Endodermal cell (in vitro differentiated cells): ENCODE data around the gene CUL4A. TPM values are rescaled to one million over a fixed set of nuclear protein-coding genes. Genes with fewer than 3 reads are reported as not detected.
A peak's percentile ranks its signal among the peaks of the same experiment; 100 is the strongest.

ENCODE experiments used
- DNase-seq: peaks from one replicate; pipeline ENCODE4 v3.0.0-alpha.2; 2017
- H3K27ac ChIP-seq: 2 replicates; pipeline ENCODE4 v1.5.1; 2013; ENCODE audit warnings: mild to moderate bottlenecking, low read depth, low read length, moderate library complexity
- H3K27me3 ChIP-seq: 2 replicates; pipeline ENCODE4 v1.6.1; 2013; ENCODE audit warnings: mild to moderate bottlenecking, low read length, moderate library complexity; ENCODE audit not compliant: insufficient read depth, control insufficient read depth, poor library complexity, severe bottlenecking
- H3K36me3 ChIP-seq: 2 replicates; pipeline ENCODE4 v1.7.0; 2013; ENCODE audit warnings: mild to moderate bottlenecking, low read length, moderate library complexity; ENCODE audit not compliant: control insufficient read depth, insufficient read depth
- H3K4me1 ChIP-seq: one replicate; pipeline ENCODE4 v1.7.0; 2013; ENCODE audit warnings: low read length; ENCODE audit not compliant: control insufficient read depth, insufficient read depth
- H3K4me3 ChIP-seq: 2 replicates; pipeline ENCODE4 v1.5.1; 2013; ENCODE audit warnings: mild to moderate bottlenecking, low read length, moderate library complexity
- H3K9ac ChIP-seq: 2 replicates; pipeline ENCODE4 v1.6.1; 2013; ENCODE audit warnings: mild to moderate bottlenecking, low read length, moderate library complexity; ENCODE audit not compliant: poor library complexity, severe bottlenecking; ENCODE audit errors: extremely low read depth
- H3K9me3 ChIP-seq: 2 replicates; pipeline ENCODE4 v1.6.1; 2013; ENCODE audit warnings: mild to moderate bottlenecking, low read length, moderate library complexity; ENCODE audit not compliant: control insufficient read depth
- H3K27ac Mint-ChIP-seq: 2 replicates; pipeline ENCODE4 v1.8.0; 2020; ENCODE audit warnings: mixed read lengths
- H3K27me3 Mint-ChIP-seq: 2 replicates; pipeline ENCODE4 v1.8.0; 2021; ENCODE audit warnings: mild to moderate bottlenecking, mixed read lengths; ENCODE audit not compliant: insufficient read depth
- H3K36me3 Mint-ChIP-seq: 2 replicates; pipeline ENCODE4 v1.8.0; 2020; ENCODE audit warnings: low read depth, mixed read lengths
- H3K4me1 Mint-ChIP-seq: 2 replicates; pipeline ENCODE4 v1.8.0; 2020; ENCODE audit warnings: mixed read lengths
- H3K4me3 Mint-ChIP-seq: 2 replicates; pipeline ENCODE4 v1.8.0; 2020; ENCODE audit warnings: mild to moderate bottlenecking, moderate library complexity, mixed read lengths
- H3K9me3 Mint-ChIP-seq: 2 replicates; pipeline ENCODE4 v1.8.0; 2020; ENCODE audit warnings: mild to moderate bottlenecking, mixed read lengths
- WGBS, 2 experiments: methylation state at CpG; one replicate each; pipeline versions ENCODE4 v1.1.5 to v1.1.7; 2013; ENCODE audit warnings: missing lambda C conversion rate in 2 of 2, mixed read lengths in 1 of 2; ENCODE audit not compliant: insufficient coverage in 1 of 2, insufficient read length in 1 of 2; 5-methylcytosine and 5-hydroxymethylcytosine counted together
- total RNA-seq, 2 donors: library from RNA; stranded (reverse); fragmentation: NEBNext Ultra II Directional in 1 of 2; extraction: Animal tissue kit (Norgen Biotek cat#: 25700) in 1 of 2; gene quantifications; 2 replicates in 1 of 2; 3 replicates in 1 of 2; pipeline ENCODE4 v1.2.1, GENCODE V29; 2021
- TF ChIP-seq, protein P1 (sequence below): fragments of 200-600 bp; sonication (generic); conservative IDR thresholded peaks from 2 replicates; pipeline ENCODE4 v1.5.0; 2021; ENCODE audit warnings: antibody characterized with exemption, mild to moderate bottlenecking

The CUL4A gene
- total RNA-seq, 2 donors from 2014 or later = 92.9 to 99.4 TPM

DNA sequence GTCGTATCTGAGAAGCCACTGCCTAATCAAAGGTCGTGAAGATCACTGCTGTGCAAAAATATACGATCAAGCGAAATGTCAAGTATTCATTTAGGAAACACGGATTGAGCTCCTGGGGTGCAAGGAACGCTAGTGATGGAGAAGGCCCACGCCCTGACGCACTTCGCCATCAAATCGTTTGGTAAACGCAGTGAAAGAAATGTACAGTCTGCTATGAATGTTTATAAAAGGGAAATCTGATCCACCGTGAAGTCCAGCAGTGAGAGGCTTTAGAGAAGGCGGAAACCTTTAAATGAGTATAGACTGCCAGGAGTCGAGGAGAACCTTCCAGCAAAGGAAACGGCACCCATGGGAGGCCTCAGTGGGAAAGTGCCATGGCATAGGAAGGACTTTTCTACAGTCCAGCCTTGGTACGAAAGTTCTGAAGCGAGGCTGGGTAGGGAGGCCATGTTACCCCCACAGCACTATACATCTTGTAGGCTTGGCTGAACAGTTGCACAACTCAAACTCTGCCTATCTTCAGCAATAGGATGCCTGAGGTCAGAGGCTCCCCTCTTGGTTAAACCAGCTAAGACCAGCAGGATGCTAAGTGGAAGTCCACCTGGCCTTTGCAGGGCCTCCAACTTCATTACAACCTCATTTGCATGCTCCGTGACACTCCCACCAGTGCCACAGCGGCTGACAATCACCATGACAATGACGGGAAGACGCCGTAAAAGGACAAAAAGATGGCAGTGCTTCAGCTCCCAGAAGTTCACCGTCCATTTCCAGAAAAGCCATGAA is 21.3 kb upstream of the CUL4A start:
- 94 to 96% methylated on average over 22 to 23 of the region's 23 CpGs for WGBS, 2 experiments
- H3K27me3 ChIP-seq = no peaks in the 10 kb centered on the region
- peaks cover 3% of the 10 kb centered on the region for H3K9me3 Mint-ChIP-seq
- no peaks in the 10 kb centered on the region for H3K9me3 ChIP-seq
- no peaks in the 10 kb centered on the region for H3K4me1 ChIP-seq
- TF ChIP-seq, protein P1, sequence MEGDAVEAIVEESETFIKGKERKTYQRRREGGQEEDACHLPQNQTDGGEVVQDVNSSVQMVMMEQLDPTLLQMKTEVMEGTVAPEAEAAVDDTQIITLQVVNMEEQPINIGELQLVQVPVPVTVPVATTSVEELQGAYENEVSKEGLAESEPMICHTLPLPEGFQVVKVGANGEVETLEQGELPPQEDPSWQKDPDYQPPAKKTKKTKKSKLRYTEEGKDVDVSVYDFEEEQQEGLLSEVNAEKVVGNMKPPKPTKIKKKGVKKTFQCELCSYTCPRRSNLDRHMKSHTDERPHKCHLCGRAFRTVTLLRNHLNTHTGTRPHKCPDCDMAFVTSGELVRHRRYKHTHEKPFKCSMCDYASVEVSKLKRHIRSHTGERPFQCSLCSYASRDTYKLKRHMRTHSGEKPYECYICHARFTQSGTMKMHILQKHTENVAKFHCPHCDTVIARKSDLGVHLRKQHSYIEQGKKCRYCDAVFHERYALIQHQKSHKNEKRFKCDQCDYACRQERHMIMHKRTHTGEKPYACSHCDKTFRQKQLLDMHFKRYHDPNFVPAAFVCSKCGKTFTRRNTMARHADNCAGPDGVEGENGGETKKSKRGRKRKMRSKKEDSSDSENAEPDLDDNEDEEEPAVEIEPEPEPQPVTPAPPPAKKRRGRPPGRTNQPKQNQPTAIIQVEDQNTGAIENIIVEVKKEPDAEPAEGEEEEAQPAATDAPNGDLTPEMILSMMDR = no peak
- no peak overlapping the region for H3K4me3 Mint-ChIP-seq
- peaks cover 12% of the 10 kb centered on the region for H3K4me1 Mint-ChIP-seq
- H3K27ac ChIP-seq = no peak overlapping the region
- peak overlapping the region; percentile 44 for H3K27ac Mint-ChIP-seq
- H3K36me3 ChIP-seq = peaks cover 89% of the 10 kb centered on the region
- no peaks in the 10 kb centered on the region for H3K27me3 Mint-ChIP-seq
- no peak overlapping the region for H3K9ac ChIP-seq
- DNase-seq = no peak
- H3K4me3 ChIP-seq = no peak overlapping the region
- H3K36me3 Mint-ChIP-seq = peaks cover 77% of the 10 kb centered on the region

DNA sequence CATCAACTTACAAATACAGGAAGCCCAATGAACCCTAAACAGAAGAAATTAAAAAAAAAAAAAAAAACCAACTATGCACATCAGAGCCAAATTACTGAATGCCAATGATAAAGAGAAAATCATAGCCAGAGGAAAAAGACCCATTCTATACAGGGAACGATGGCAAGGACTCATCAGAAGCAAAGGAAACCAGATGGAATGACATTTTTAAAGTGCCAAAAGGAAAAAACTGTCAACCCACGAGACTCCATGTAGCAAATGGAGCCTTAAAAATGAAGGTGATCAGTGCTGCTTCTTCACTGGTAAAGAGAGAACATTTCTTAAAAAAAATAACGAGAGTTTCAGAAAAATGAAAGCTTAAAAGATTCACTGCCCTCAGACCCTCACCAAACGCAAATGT is 19.2 kb upstream of the CUL4A start:
- no peaks in the 10 kb centered on the region for H3K27me3 Mint-ChIP-seq
- no peaks in the 10 kb centered on the region for H3K9me3 ChIP-seq
- H3K9ac ChIP-seq = no peak overlapping the region
- no peak for DNase-seq
- 92 to 96% methylated on average over 4 of the region's 4 CpGs for WGBS, 2 experiments
- no peak overlapping the region for H3K27ac Mint-ChIP-seq
- H3K36me3 ChIP-seq = peaks cover 91% of the 10 kb centered on the region
- H3K4me3 ChIP-seq = no peak overlapping the region
- H3K4me3 Mint-ChIP-seq = no peak overlapping the region
- TF ChIP-seq, protein P1 = no peak
- H3K27ac ChIP-seq = no peak overlapping the region
- H3K27me3 ChIP-seq = no peaks in the 10 kb centered on the region
- H3K4me1 Mint-ChIP-seq = peaks cover 8% of the 10 kb centered on the region
- peaks cover 3% of the 10 kb centered on the region for H3K9me3 Mint-ChIP-seq
- no peaks in the 10 kb centered on the region for H3K4me1 ChIP-seq
- peaks cover 75% of the 10 kb centered on the region for H3K36me3 Mint-ChIP-seq

DNA sequence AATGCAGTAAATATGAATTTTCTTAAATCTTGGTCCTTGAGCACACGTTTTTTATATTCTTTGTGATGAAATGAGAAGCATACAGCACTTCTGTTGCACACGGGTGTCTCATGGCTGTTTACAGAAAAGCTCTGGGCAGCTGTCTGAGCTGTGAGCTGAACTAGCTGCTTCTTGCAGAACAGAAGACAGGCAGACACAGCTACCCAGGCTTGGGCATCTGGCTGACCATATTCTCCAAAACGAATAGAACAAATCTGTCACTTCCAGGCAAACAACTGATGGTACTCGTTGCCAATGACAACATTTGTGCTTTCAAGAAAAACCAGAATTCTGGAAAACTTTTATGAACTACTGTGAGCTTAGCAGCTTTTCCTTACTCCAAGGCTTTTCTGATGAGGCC is 17.1 kb upstream of the CUL4A start:
- Histone ChIP-seq H3K4me1 (no peaks in the 10 kb centered on the region), H3K27ac (no peak overlapping the region), H3K4me3 (no peak overlapping the region), H3K9me3 (no peaks in the 10 kb centered on the region), H3K27me3 (no peaks in the 10 kb centered on the region), H3K9ac (no peak overlapping the region), H3K36me3 (peaks cover 93% of the 10 kb centered on the region)
- Mint-ChIP-seq H3K36me3 (peaks cover 80% of the 10 kb centered on the region), H3K4me1 (no peaks in the 10 kb centered on the region), H3K27me3 (no peaks in the 10 kb centered on the region), H3K9me3 (peaks cover 3% of the 10 kb centered on the region), H3K4me3 (no peak overlapping the region), H3K27ac (no peak overlapping the region)
- 93 to 94% methylated on average over 4 of the region's 4 CpGs for WGBS, 2 experiments
- TF ChIP-seq, protein P1 = no peak
- no peak for DNase-seq
